Measurements from ENCODE around the gene CACNA2D2. TPM values are rescaled to one million over a fixed set of nuclear protein-coding genes. Genes with fewer than 3 reads are reported as not detected.

CACNA2D2 gene
- total and polyA plus RNA-seq, 2 of the 13 experiments (the other 11 are each of a cell fraction or from before 2014, with no cell fraction given) = not detected

GRCh38 chr3:50337175-50337861 lies 166.1 kb downstream of the CACNA2D2 start (continued):
- TF ChIP-seq FOXK1 (CRISPR knock-in tag; IDR thresholded peaks at IDR 0.05; ENCODE audit: borderline replicate concordance, low read depth) = peak; percentile 27; the same call in 1 of the 2 replicates
- peak; percentile 61; the same call in 1 of the 2 replicates for TF ChIP-seq ZNF253 (CRISPR knock-in tag; IDR thresholded peaks at IDR 0.05; ENCODE audit: borderline replicate concordance)
- TF ChIP-seq ZNF552 (CRISPR knock-in tag; IDR thresholded peaks at IDR 0.05; ENCODE audit: borderline replicate concordance) = peak; percentile 60; the same call in 1 of the 2 replicates
- peak; percentile 90; the same call in 1 of the 2 replicates for TF ChIP-seq GTF3A (CRISPR knock-in tag; conservative IDR thresholded peaks at IDR 0.05)
- peak; percentile 43; the same call in 1 of the 2 replicates for TF ChIP-seq JUND (CRISPR knock-in tag; IDR thresholded peaks at IDR 0.05)
- no peak for TF ChIP-seq ZKSCAN5 (CRISPR knock-in tag; IDR thresholded peaks at IDR 0.05)
- no peak for TF ChIP-seq MBD4 (IDR thresholded peaks at IDR 0.05; ENCODE audit: borderline replicate concordance, low read length)
- TF ChIP-seq ZNF557 (CRISPR knock-in tag; IDR thresholded peaks at IDR 0.05) = no peak; the same call in 1 of the 2 replicates
- 0 out of 2 replicates have a peak, but pooled peaks have one; percentile 6 for TF ChIP-seq ZSCAN12 (CRISPR knock-in tag; IDR thresholded peaks at IDR 0.05)
- TF ChIP-seq ZKSCAN1 (IDR thresholded peaks at IDR 0.05; ENCODE audit: low read length) = no peak
- TF ChIP-seq ZNF775 (CRISPR knock-in tag; IDR thresholded peaks at IDR 0.05; ENCODE audit: borderline replicate concordance) = no peak
- TF ChIP-seq ZNF160 (CRISPR knock-in tag; IDR thresholded peaks at IDR 0.05) = peak; percentile 83; the same call in 1 of the 2 replicates
- no peak for TF ChIP-seq ZFP36 (IDR thresholded peaks at IDR 0.05; ENCODE audit: borderline replicate concordance, low read depth, low read length, partially characterized antibody)
- no peak for TF ChIP-seq ZNF660 (CRISPR knock-in tag; IDR thresholded peaks at IDR 0.05; ENCODE audit: borderline replicate concordance, low read depth)
- no peak for TF ChIP-seq IKZF4 (CRISPR knock-in tag; IDR thresholded peaks at IDR 0.05; ENCODE audit: borderline replicate concordance, low read depth, not compliant biosample characterization)
- TF ChIP-seq ZNF7 (CRISPR knock-in tag; IDR thresholded peaks at IDR 0.05) = no peak
- TF ChIP-seq POLR2A (IDR thresholded peaks at IDR 0.05; ENCODE audit: insufficient read depth in 1 of 2, low read depth in 2 of 2, low read length in 2 of 2) = peak in 1 of 2 experiments; percentile 61; a peak in 2 of 4 replicates
- TF ChIP-seq SMAD1 (CRISPR knock-in tag; IDR thresholded peaks at IDR 0.05; ENCODE audit: borderline replicate concordance, low read depth) = no peak; the same call in 1 of the 2 replicates
- TF ChIP-seq SAP130 (CRISPR knock-in tag; IDR thresholded peaks at IDR 0.05; ENCODE audit: low read depth) = peak; percentile 97
- no peak for TF ChIP-seq RBM39 (IDR thresholded peaks at IDR 0.05; ENCODE audit: low read depth, low read length, poor library complexity, severe bottlenecking)
- TF ChIP-seq ETV6 (CRISPR knock-in tag; conservative IDR thresholded peaks at IDR 0.05) = no peak
- TF ChIP-seq ZNF678 (CRISPR knock-in tag; IDR thresholded peaks at IDR 0.05) = no peak
- no peak for TF ChIP-seq ZNF260 (CRISPR knock-in tag; IDR thresholded peaks at IDR 0.05; ENCODE audit: borderline replicate concordance, low read depth)
- TF ChIP-seq TOPORS (CRISPR knock-in tag; IDR thresholded peaks at IDR 0.05) = no peak
- TF ChIP-seq ADNP (CRISPR knock-in tag; IDR thresholded peaks at IDR 0.05) = no peak

Measured in HepG2 (cell line).